Measurements from ENCODE around the gene DYRK1B.

DYRK1B gene

DNA sequence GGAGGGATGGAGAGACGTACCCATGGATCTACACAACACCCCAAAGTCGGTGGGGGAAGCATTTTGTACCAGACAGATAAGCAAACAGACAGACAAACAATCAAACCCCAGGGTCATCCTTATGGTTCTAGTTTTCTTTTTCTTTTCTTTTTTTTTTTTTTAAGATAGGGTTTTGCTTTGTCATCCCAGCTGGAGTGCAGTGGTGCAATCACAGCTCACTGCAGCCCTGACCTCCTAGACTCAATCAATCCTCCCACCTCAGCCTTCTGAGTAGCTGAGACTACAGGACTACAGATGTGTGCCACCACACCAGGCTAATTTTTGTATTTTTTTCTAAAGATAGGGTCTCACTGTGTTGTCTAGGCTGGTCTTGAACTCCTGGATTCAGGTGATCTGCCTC lies 30.2 kb upstream of the DYRK1B start:
- WGBS, 2 donors (ENCODE audit: extremely low coverage in 2 of 2, insufficient read length in 2 of 2, insufficient replicate concordance in 1 of 2) = no CpG with 5 or more reads among the region's 2 CpGs

DNA sequence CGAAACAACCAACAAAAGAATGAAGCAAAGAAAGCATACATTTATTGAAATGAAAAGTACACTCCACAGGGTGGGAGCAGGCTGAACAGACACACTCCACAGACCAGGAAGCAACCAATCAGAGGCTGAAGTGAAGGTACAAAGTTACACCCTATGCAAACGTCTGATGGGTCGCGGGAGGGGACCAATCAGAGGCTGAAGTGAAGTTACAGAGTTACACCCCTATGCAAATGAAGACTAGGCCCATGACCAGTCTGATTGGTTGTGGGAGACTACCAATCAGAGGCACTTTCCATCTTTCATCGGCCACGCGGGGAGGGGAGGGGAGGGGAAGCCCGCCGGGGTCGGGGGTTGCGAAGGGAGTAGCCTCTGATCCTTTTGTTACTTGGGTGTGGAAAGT lies 24.6 kb upstream of the DYRK1B start:
- Histone ChIP-seq H2BK12ac (ENCODE audit: low read length) (no peak overlapping the region), H3K4me2 (ENCODE audit: insufficient read depth, low read length, poor library complexity, severe bottlenecking) (no peak overlapping the region), H3K27me3 (ENCODE audit: control insufficient read depth in 3 of 3, insufficient read depth in 3 of 3, low read depth in 1 of 3, low read length in 3 of 3) (peaks cover 0 to 4% (median 0%) of the 10 kb centered on the region in 3 experiments), H4K8ac (ENCODE audit: low read depth, low read length) (no peak overlapping the region), H3K79me1 (ENCODE audit: low read depth, low read length) (no peaks in the 10 kb centered on the region), H3K4ac (ENCODE audit: low read length) (no peak overlapping the region), H2AK5ac (ENCODE audit: low read depth, low read length) (no peak overlapping the region), H3K14ac (ENCODE audit: low read length) (no peak overlapping the region), H3K4me3 (ENCODE audit: low read length in 2 of 2) (no peak overlapping the region), H3K4me1 (ENCODE audit: control insufficient read depth in 2 of 2, insufficient read depth in 1 of 2, low read depth in 1 of 2, low read length in 2 of 2) (no peaks in the 10 kb centered on the region), H3K23ac (ENCODE audit: low read depth, low read length, poor library complexity) (no peak overlapping the region), H3K9ac (ENCODE audit: low read depth, low read length, poor library complexity) (no peak overlapping the region), H3K18ac (ENCODE audit: low read length) (no peak overlapping the region), H3K9me3 (replicated peaks in 1 of 2; ENCODE audit: control insufficient read depth in 2 of 2, insufficient read depth in 1 of 2, low read depth in 1 of 2, low read length in 2 of 2) (no peaks in the 10 kb centered on the region), H2AFZ (ENCODE audit: low read length) (peak overlapping the region; percentile 65), H2BK15ac (ENCODE audit: low read length) (no peak overlapping the region), H3K27ac (replicated peaks; ENCODE audit: low read length) (no peak overlapping the region), H2BK120ac (ENCODE audit: low read depth, low read length) (no peak overlapping the region), H2BK5ac (ENCODE audit: low read length) (no peak overlapping the region), H3K36me3 (replicated peaks in 1 of 2; ENCODE audit: control insufficient read depth in 2 of 2, insufficient read depth in 2 of 2, low read length in 2 of 2) (no peaks in the 10 kb centered on the region), H4K91ac (ENCODE audit: low read depth, low read length, poor library complexity) (no peak overlapping the region)
- no peak for DNase-seq (ENCODE audit: low spot score)
- WGBS, 2 donors (ENCODE audit: extremely low coverage in 2 of 2, insufficient read length in 2 of 2, insufficient replicate concordance in 1 of 2) = no CpG with 5 or more reads among the region's 11 CpGs

More for the DNA sequence above, 30.2 kb upstream of the DYRK1B start:
- H3K9ac ChIP-seq (ENCODE audit: low read depth, low read length, poor library complexity) = no peak overlapping the region
- no peak overlapping the region for H3K27ac ChIP-seq (replicated peaks; ENCODE audit: low read length)
- no peak overlapping the region for H4K8ac ChIP-seq (ENCODE audit: low read depth, low read length)
- H3K4me3 ChIP-seq (ENCODE audit: low read length in 2 of 2) = no peak overlapping the region
- no peak overlapping the region for H3K18ac ChIP-seq (ENCODE audit: low read length)
- no peak overlapping the region for H2AK5ac ChIP-seq (ENCODE audit: low read depth, low read length)
- H4K91ac ChIP-seq (ENCODE audit: low read depth, low read length, poor library complexity) = no peak overlapping the region
- no peak overlapping the region for H3K14ac ChIP-seq (ENCODE audit: low read length)
- no peak for DNase-seq (ENCODE audit: low spot score)
- H3K4me2 ChIP-seq (ENCODE audit: insufficient read depth, low read length, poor library complexity, severe bottlenecking) = no peak overlapping the region
- peaks cover 0 to 8% (median 0%) of the 10 kb centered on the region in 3 experiments for H3K27me3 ChIP-seq (ENCODE audit: control insufficient read depth in 3 of 3, insufficient read depth in 3 of 3, low read depth in 1 of 3, low read length in 3 of 3)
- no peaks in the 10 kb centered on the region for H3K9me3 ChIP-seq (replicated peaks in 1 of 2; ENCODE audit: control insufficient read depth in 2 of 2, insufficient read depth in 1 of 2, low read depth in 1 of 2, low read length in 2 of 2)
- H3K4ac ChIP-seq (ENCODE audit: low read length) = no peak overlapping the region
- H2BK12ac ChIP-seq (ENCODE audit: low read length) = no peak overlapping the region
- no peak overlapping the region for H2BK15ac ChIP-seq (ENCODE audit: low read length)
- no peak overlapping the region for H2AFZ ChIP-seq (ENCODE audit: low read length)
- no peak overlapping the region for H2BK120ac ChIP-seq (ENCODE audit: low read depth, low read length)
- H3K36me3 ChIP-seq (replicated peaks in 1 of 2; ENCODE audit: control insufficient read depth in 2 of 2, insufficient read depth in 2 of 2, low read length in 2 of 2) = no peaks in the 10 kb centered on the region
- no peaks in the 10 kb centered on the region for H3K4me1 ChIP-seq (ENCODE audit: control insufficient read depth in 2 of 2, insufficient read depth in 1 of 2, low read depth in 1 of 2, low read length in 2 of 2)
- H2BK5ac ChIP-seq (ENCODE audit: low read length) = no peak overlapping the region
- H3K79me1 ChIP-seq (ENCODE audit: low read depth, low read length) = no peaks in the 10 kb centered on the region
- no peak overlapping the region for H3K23ac ChIP-seq (ENCODE audit: low read depth, low read length, poor library complexity)

DNA sequence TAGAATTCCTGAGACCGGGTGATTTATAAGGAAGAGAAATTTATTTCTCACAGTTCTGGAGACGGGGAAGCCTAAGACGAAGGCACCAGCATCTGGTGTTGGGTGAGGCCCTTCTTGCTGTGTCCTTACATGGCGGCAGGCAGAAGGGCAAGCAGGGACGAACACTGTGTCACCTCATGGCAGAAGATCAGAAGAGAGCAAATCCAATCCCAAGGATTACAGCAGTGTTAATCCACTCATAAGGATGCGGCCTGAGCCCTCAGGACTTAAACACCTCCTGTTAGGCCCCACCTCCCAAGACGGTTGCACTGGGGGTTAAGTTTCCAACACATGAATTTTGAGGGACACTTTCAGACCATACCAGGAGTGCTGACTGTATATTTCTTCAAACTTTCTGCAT lies 18.9 kb upstream of the DYRK1B start:
- H4K8ac ChIP-seq (ENCODE audit: low read depth, low read length) = no peak overlapping the region
- no CpG with 5 or more reads among the region's 7 CpGs for WGBS, 2 donors (ENCODE audit: extremely low coverage in 2 of 2, insufficient read length in 2 of 2, insufficient replicate concordance in 1 of 2)
- no peak overlapping the region for H3K4me3 ChIP-seq (ENCODE audit: low read length in 2 of 2)

DNA sequence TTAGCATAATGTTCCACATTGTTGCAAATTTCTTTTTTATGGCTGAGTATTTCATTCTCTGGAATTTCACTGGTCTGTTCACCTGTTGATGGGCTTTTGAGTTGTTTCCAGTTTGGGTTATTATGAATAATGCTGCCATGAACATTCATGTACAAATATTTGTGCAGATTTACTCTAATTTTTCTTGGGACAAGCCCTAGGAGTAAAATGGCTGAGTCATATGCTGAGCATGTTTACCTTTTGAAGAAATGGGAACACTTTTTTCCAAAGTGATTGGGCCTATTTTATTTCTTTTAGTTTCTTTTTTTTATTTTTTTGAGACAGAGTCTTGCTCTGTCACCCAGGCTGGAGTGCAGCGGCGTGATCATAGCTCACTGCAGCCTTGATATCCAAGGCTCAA lies 16.9 kb upstream of the DYRK1B start:
- H3K23ac ChIP-seq (ENCODE audit: low read depth, low read length, poor library complexity) = no peak overlapping the region
- no peak overlapping the region for H3K14ac ChIP-seq (ENCODE audit: low read length)
- no peak overlapping the region for H3K27ac ChIP-seq (replicated peaks; ENCODE audit: low read length)
- H3K4me3 ChIP-seq (ENCODE audit: low read length in 2 of 2) = no peak overlapping the region
- peaks cover 0 to 11% (median 0%) of the 10 kb centered on the region in 3 experiments for H3K27me3 ChIP-seq (ENCODE audit: control insufficient read depth in 3 of 3, insufficient read depth in 3 of 3, low read depth in 1 of 3, low read length in 3 of 3)
- H2AK5ac ChIP-seq (ENCODE audit: low read depth, low read length) = no peak overlapping the region
- no peak overlapping the region for H2AFZ ChIP-seq (ENCODE audit: low read length)
- H2BK15ac ChIP-seq (ENCODE audit: low read length) = no peak overlapping the region
- no peak overlapping the region for H3K9ac ChIP-seq (ENCODE audit: low read depth, low read length, poor library complexity)
- H4K8ac ChIP-seq (ENCODE audit: low read depth, low read length) = no peak overlapping the region
- no peaks in the 10 kb centered on the region for H3K36me3 ChIP-seq (replicated peaks in 1 of 2; ENCODE audit: control insufficient read depth in 2 of 2, insufficient read depth in 2 of 2, low read length in 2 of 2)
- peaks cover 5 to 9% of the 10 kb centered on the region in 2 donors for H3K4me1 ChIP-seq (ENCODE audit: control insufficient read depth in 2 of 2, insufficient read depth in 1 of 2, low read depth in 1 of 2, low read length in 2 of 2)
- no peak overlapping the region for H4K91ac ChIP-seq (ENCODE audit: low read depth, low read length, poor library complexity)
- no peak overlapping the region for H3K18ac ChIP-seq (ENCODE audit: low read length)
- no peak overlapping the region for H2BK12ac ChIP-seq (ENCODE audit: low read length)
- no peak overlapping the region for H3K4me2 ChIP-seq (ENCODE audit: insufficient read depth, low read length, poor library complexity, severe bottlenecking)
- no peak for DNase-seq (ENCODE audit: low spot score)
- H3K79me1 ChIP-seq (ENCODE audit: low read depth, low read length) = peaks cover under 1% of the 10 kb centered on the region
- no peak overlapping the region for H2BK5ac ChIP-seq (ENCODE audit: low read length)
- H3K4ac ChIP-seq (ENCODE audit: low read length) = no peak overlapping the region
- no peak overlapping the region for H2BK120ac ChIP-seq (ENCODE audit: low read depth, low read length)
- no peaks in the 10 kb centered on the region for H3K9me3 ChIP-seq (replicated peaks in 1 of 2; ENCODE audit: control insufficient read depth in 2 of 2, insufficient read depth in 1 of 2, low read depth in 1 of 2, low read length in 2 of 2)
- WGBS, 2 donors (ENCODE audit: extremely low coverage in 2 of 2, insufficient read length in 2 of 2, insufficient replicate concordance in 1 of 2) = no CpG with 5 or more reads among the region's 2 CpGs

More for the DNA sequence above, 18.9 kb upstream of the DYRK1B start:
- Histone ChIP-seq H3K36me3 (replicated peaks in 1 of 2; ENCODE audit: control insufficient read depth in 2 of 2, insufficient read depth in 2 of 2, low read length in 2 of 2) (no peaks in the 10 kb centered on the region), H3K4me2 (ENCODE audit: insufficient read depth, low read length, poor library complexity, severe bottlenecking) (no peak overlapping the region), H2BK120ac (ENCODE audit: low read depth, low read length) (no peak overlapping the region), H3K4me1 (ENCODE audit: control insufficient read depth in 2 of 2, insufficient read depth in 1 of 2, low read depth in 1 of 2, low read length in 2 of 2) (no peaks in the 10 kb centered on the region), H3K27ac (replicated peaks; ENCODE audit: low read length) (no peak overlapping the region), H3K27me3 (ENCODE audit: control insufficient read depth in 3 of 3, insufficient read depth in 3 of 3, low read depth in 1 of 3, low read length in 3 of 3) (peaks cover 0 to 11% (median 0%) of the 10 kb centered on the region in 3 experiments), H2AK5ac (ENCODE audit: low read depth, low read length) (no peak overlapping the region), H3K9ac (ENCODE audit: low read depth, low read length, poor library complexity) (no peak overlapping the region), H3K14ac (ENCODE audit: low read length) (no peak overlapping the region), H3K9me3 (replicated peaks in 1 of 2; ENCODE audit: control insufficient read depth in 2 of 2, insufficient read depth in 1 of 2, low read depth in 1 of 2, low read length in 2 of 2) (no peaks in the 10 kb centered on the region), H3K79me1 (ENCODE audit: low read depth, low read length) (no peaks in the 10 kb centered on the region), H2BK15ac (ENCODE audit: low read length) (no peak overlapping the region), H3K18ac (ENCODE audit: low read length) (no peak overlapping the region), H2BK12ac (ENCODE audit: low read length) (no peak overlapping the region), H3K4ac (ENCODE audit: low read length) (no peak overlapping the region), H2BK5ac (ENCODE audit: low read length) (no peak overlapping the region), H2AFZ (ENCODE audit: low read length) (no peak overlapping the region), H3K23ac (ENCODE audit: low read depth, low read length, poor library complexity) (no peak overlapping the region), H4K91ac (ENCODE audit: low read depth, low read length, poor library complexity) (no peak overlapping the region)
- DNase-seq (ENCODE audit: low spot score) = no peak
